Limb (tissue), 2 donors: ENCODE results near the gene TGFA.

Experiments
- DNase-seq, 2 donors: peaks; one replicate each; pipeline ENCODE4 v3.0.0-alpha.2; 2016; ENCODE audit errors: extremely low spot score in 2 of 2

Gene TGFA

GRCh38 chr2:70420143-70420542, 133.5 kb downstream of the TGFA start:
- no peak for DNase-seq

- no peak for DNase-seq
Observed at GRCh38 chr2:70418514-70418913, 135.1 kb downstream of the TGFA start.

GRCh38 chr2:70417011-70417410, 136.6 kb downstream of the TGFA start:
- no peak for DNase-seq

- DNase-seq: peak; percentile 18 to 46
Observed at GRCh38 chr2:70412294-70413070, 141.1 kb downstream of the TGFA start.

- DNase-seq: no peak
Observed at GRCh38 chr2:70411483-70412125, 142.0 kb downstream of the TGFA start.

GRCh38 chr2:70403267-70404053, 150.2 kb downstream of the TGFA start:
- DNase-seq: no peak

- no peak for DNase-seq
Observed at GRCh38 chr2:70400539-70400938, 153.1 kb downstream of the TGFA start.

GRCh38 chr2:70399046-70399445, 154.6 kb downstream of the TGFA start:
- no peak for DNase-seq
